ENCODE data around the gene ZNF827.

ZNF827 gene

DNA sequence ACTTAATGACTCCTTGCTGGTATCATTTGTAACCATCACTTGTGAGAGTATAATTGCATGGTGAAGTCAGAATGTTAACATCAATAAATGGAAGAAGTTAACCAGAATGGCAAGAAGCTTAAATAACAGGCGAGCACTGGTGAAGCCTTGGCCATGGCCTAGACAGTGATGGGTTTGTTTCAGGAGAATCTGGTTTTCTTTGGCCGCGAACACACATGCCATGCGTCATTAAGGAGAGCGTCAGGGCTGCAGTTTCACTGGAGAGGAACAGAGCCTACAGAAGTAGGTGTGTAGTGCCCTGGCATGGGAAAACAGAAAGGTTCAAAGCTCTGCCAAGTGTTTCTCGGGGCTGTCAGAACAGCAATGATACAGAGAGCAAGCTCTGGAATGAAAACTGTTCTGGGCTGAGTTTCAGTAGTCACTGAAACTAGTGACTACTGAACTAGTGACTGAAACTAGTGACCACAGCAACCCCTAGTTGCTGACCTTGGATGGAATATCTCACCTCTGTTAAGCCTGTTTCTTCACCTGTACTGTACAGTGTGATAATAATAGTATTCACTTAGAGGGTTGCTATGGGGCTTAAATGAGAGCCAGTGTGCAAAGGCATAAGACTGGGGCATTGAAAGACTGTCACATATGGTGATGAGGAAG, 164.9 kb downstream of the ZNF827 start:
- H3K9me3 ChIP-seq (ENCODE audit: severe bottlenecking): no peaks in the 10 kb centered on the region
- H3K4me3 ChIP-seq (ENCODE audit: severe bottlenecking): no peak overlapping the region
- no peak overlapping the region for H3K27ac ChIP-seq (ENCODE audit: poor library complexity, severe bottlenecking)
- ATAC-seq (ENCODE audit: low read depth) (no peak), DNase-seq (ENCODE audit: low spot score) (no peak)
- no peaks in the 10 kb centered on the region for H3K27me3 ChIP-seq (ENCODE audit: insufficient read depth, poor library complexity, severe bottlenecking)
- no peaks in the 10 kb centered on the region for H3K4me1 ChIP-seq (ENCODE audit: insufficient read depth, poor library complexity, severe bottlenecking)
- TF ChIP-seq, protein P1, sequence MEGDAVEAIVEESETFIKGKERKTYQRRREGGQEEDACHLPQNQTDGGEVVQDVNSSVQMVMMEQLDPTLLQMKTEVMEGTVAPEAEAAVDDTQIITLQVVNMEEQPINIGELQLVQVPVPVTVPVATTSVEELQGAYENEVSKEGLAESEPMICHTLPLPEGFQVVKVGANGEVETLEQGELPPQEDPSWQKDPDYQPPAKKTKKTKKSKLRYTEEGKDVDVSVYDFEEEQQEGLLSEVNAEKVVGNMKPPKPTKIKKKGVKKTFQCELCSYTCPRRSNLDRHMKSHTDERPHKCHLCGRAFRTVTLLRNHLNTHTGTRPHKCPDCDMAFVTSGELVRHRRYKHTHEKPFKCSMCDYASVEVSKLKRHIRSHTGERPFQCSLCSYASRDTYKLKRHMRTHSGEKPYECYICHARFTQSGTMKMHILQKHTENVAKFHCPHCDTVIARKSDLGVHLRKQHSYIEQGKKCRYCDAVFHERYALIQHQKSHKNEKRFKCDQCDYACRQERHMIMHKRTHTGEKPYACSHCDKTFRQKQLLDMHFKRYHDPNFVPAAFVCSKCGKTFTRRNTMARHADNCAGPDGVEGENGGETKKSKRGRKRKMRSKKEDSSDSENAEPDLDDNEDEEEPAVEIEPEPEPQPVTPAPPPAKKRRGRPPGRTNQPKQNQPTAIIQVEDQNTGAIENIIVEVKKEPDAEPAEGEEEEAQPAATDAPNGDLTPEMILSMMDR (IDR thresholded peaks at IDR 0.05; ENCODE audit: poor library complexity, severe bottlenecking): no peak
- H3K36me3 ChIP-seq (ENCODE audit: low read depth): peaks cover 8% of the 10 kb centered on the region

DNA sequence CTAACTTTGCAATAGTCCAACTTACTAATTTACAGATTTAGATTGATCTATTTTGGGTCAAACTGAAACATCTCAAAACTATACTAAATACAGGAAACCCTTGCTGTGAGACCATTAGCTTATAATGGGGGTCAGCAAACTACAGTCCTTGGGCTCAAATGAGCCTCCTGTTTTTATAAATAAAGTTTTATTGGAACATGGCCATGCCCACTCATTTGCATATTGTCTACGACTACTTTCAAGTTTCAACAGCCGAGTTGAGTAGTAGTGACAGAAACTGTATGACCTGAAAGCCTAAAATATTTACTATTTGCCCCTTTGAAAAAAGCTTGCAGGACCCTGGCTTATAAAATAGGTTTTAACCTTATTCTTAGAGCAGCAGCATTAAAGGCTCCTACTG, 166.3 kb downstream of the ZNF827 start:
- H3K36me3 ChIP-seq (ENCODE audit: low read depth): peaks cover 10% of the 10 kb centered on the region
- ATAC-seq (ENCODE audit: low read depth): no peak
- H3K27me3 ChIP-seq (ENCODE audit: insufficient read depth, poor library complexity, severe bottlenecking): no peaks in the 10 kb centered on the region
- no peaks in the 10 kb centered on the region for H3K9me3 ChIP-seq (ENCODE audit: severe bottlenecking)
- DNase-seq (ENCODE audit: low spot score): no peak
- H3K4me1 ChIP-seq (ENCODE audit: insufficient read depth, poor library complexity, severe bottlenecking): no peaks in the 10 kb centered on the region
- TF ChIP-seq, protein P1 (IDR thresholded peaks at IDR 0.05; ENCODE audit: poor library complexity, severe bottlenecking): no peak
- no peak overlapping the region for H3K4me3 ChIP-seq (ENCODE audit: severe bottlenecking)
- H3K27ac ChIP-seq (ENCODE audit: poor library complexity, severe bottlenecking): no peak overlapping the region

DNA sequence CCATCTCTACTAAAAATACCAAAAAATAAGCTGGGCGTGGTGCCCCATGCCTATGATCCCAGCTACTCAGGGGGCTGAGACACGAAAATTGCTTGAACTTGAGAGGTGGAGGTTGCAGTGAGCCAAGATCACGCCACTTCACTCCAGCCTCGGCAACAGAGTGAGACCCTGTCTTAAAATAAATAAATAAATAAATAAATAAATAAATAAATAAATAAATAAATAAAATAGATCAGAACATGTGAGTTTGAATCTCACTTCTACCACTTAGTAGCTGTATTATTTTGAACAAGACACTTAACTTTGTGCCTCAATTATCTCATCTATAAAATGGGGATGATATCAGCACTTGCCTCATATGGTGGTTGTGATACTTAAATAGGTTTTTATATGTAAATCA, 168.5 kb downstream of the ZNF827 start:
- no peaks in the 10 kb centered on the region for H3K9me3 ChIP-seq (ENCODE audit: severe bottlenecking)
- TF ChIP-seq, protein P1 (IDR thresholded peaks at IDR 0.05; ENCODE audit: poor library complexity, severe bottlenecking): no peak
- 0 out of 2 replicates have a peak, but pooled peaks cover 6% of the 10 kb centered on the region for H3K36me3 ChIP-seq (ENCODE audit: low read depth)
- H3K4me1 ChIP-seq (ENCODE audit: insufficient read depth, poor library complexity, severe bottlenecking): no peaks in the 10 kb centered on the region
- H3K4me3 ChIP-seq (ENCODE audit: severe bottlenecking): no peak overlapping the region
- H3K27me3 ChIP-seq (ENCODE audit: insufficient read depth, poor library complexity, severe bottlenecking): no peaks in the 10 kb centered on the region
- no peak overlapping the region for H3K27ac ChIP-seq (ENCODE audit: poor library complexity, severe bottlenecking)
- DNase-seq (ENCODE audit: low spot score) (no peak), ATAC-seq (ENCODE audit: low read depth) (no peak)

DNA sequence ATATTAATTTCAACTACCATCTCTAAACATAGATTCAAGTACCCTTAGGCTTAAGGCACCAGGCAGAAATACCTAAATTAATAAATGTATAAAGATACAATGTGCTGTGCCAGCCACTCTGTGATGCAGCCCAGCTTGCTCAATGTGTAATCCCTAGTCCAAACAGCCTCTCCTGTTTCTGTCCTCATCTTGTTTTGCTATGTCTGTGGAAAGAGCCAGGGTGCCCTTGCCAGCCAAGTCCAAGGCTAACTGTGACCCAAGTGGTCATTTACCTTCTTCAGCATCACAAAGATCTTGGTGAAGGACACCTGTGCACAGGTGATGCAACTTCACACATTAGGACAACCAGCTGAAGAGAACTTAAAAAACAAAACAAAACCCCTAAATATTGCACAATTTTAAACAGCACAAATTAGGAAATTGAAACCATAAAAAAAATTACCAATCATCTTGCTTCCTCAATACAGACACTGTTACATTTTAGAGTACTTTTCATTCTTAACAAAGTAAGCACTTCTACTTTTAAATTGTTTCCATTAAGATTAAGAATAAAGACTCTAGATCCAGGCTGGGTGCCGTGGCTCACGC, 169.1 kb downstream of the ZNF827 start:
- Histone ChIP-seq H3K27me3 (ENCODE audit: insufficient read depth, poor library complexity, severe bottlenecking) (no peaks in the 10 kb centered on the region), H3K27ac (ENCODE audit: poor library complexity, severe bottlenecking) (no peak overlapping the region), H3K9me3 (ENCODE audit: severe bottlenecking) (no peaks in the 10 kb centered on the region), H3K4me1 (ENCODE audit: insufficient read depth, poor library complexity, severe bottlenecking) (no peaks in the 10 kb centered on the region), H3K36me3 (ENCODE audit: low read depth) (peaks cover 6% of the 10 kb centered on the region; the same call in 1 of the 2 replicates), H3K4me3 (ENCODE audit: severe bottlenecking) (no peak overlapping the region)
- TF ChIP-seq, protein P1 (IDR thresholded peaks at IDR 0.05; ENCODE audit: poor library complexity, severe bottlenecking): no peak
- no peak for ATAC-seq (ENCODE audit: low read depth)
- DNase-seq (ENCODE audit: low spot score): no peak

DNA sequence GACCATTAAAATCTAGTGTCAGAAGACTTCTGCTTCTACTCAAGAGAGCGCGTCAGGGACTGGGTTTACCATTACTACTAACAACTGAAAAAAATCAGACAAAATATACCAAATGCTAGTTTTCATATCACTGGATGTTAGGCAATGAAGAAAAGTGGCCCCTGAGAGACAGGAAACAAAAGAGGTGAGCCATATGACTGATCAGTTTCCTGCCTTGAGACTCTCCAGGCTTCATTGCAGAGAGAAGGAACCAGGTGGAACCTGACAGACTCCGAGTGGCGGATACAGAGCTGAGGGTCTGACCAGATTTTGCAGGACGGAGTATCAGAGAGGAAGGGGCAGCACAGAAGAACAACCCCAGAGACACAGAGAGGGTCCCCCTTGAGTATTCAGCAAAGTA, 172.3 kb downstream of the ZNF827 start:
- H3K27ac ChIP-seq (ENCODE audit: poor library complexity, severe bottlenecking): no peak overlapping the region
- H3K36me3 ChIP-seq (ENCODE audit: low read depth): peaks cover 4% of the 10 kb centered on the region; the same call in 1 of the 2 replicates
- TF ChIP-seq, protein P1 (IDR thresholded peaks at IDR 0.05; ENCODE audit: poor library complexity, severe bottlenecking): no peak
- ATAC-seq (ENCODE audit: low read depth): no peak
- no peak for DNase-seq (ENCODE audit: low spot score)
- H3K4me3 ChIP-seq (ENCODE audit: severe bottlenecking): no peak overlapping the region
- H3K27me3 ChIP-seq (ENCODE audit: insufficient read depth, poor library complexity, severe bottlenecking): no peaks in the 10 kb centered on the region
- no peaks in the 10 kb centered on the region for H3K4me1 ChIP-seq (ENCODE audit: insufficient read depth, poor library complexity, severe bottlenecking)
- H3K9me3 ChIP-seq (ENCODE audit: severe bottlenecking): no peaks in the 10 kb centered on the region

All from RWPE2 (cell line).